A673 (cell line): ENCODE measurements around the gene GPS1. TPM values are rescaled to one million over a fixed set of nuclear protein-coding genes. Genes with fewer than 3 reads are reported as not detected.

Experiments
- BruUV-seq: library from RNA; stranded (reverse); fragments of 400-500 nt; replicated peaks from 2 replicates; lab custom pipeline; 2021; lab: Mats Ljungman, UMichigan
- CTCF ChIA-PET: fragments of 300-600 bp; sonication (Branson Sonifier 250); formaldehyde crosslinking; loops from one replicate; lab custom pipeline; 2022; ENCODE audit warnings: antibody characterized with exemption; lab: Charles Lee
- POLR2A ChIA-PET: fragments of 300-600 bp; sonication (Branson Sonifier 250); formaldehyde crosslinking; loops from one replicate; lab custom pipeline; 2022; ENCODE audit warnings: antibody characterized with exemption; ENCODE audit not compliant: low non-redundant PET; lab: Charles Lee
- DNase-seq: peaks from one replicate; pipeline ENCODE4 v3.0.0-alpha.2; 2015; ENCODE audit warnings: low spot score
- H3K27ac ChIP-seq: fragments of 200-600 bp; sonication (generic); 2 replicates; pipeline ENCODE4 v1.5.1; 2016; ENCODE audit warnings: mixed run types, low read depth, mild to moderate bottlenecking, mixed read lengths, antibody characterized with exemption, low read length; ENCODE audit not compliant: poor library complexity, severe bottlenecking
- H3K27me3 ChIP-seq: fragments of 200-600 bp; sonication (generic); replicated peaks from 2 replicates; pipeline ENCODE4 v1.6.1; 2017; ENCODE audit warnings: mixed run types, low read depth, mild to moderate bottlenecking, mixed read lengths, antibody characterized with exemption, low read length; ENCODE audit not compliant: insufficient read depth, poor library complexity
- H3K36me3 ChIP-seq: fragments of 200-600 bp; sonication (generic); 2 replicates; pipeline ENCODE4 v1.6.1; 2016; ENCODE audit warnings: mixed run types, mild to moderate bottlenecking, mixed read lengths, antibody characterized with exemption, low read length; ENCODE audit not compliant: insufficient read depth, poor library complexity, severe bottlenecking
- H3K4me1 ChIP-seq: fragments of 200-600 bp; sonication (generic); 2 replicates; pipeline ENCODE4 v1.6.1; 2017; ENCODE audit warnings: mixed run types, mild to moderate bottlenecking, mixed read lengths, antibody characterized with exemption, low read length; ENCODE audit not compliant: insufficient read depth, poor library complexity, severe bottlenecking
- H3K4me3 ChIP-seq: fragments of 200-600 bp; sonication (generic); 2 replicates; pipeline ENCODE4 v1.5.1; 2016; ENCODE audit warnings: low read depth, mixed run types, mild to moderate bottlenecking, mixed read lengths, low read length; ENCODE audit not compliant: poor library complexity, severe bottlenecking
- H3K9me3 ChIP-seq: fragments of 200-600 bp; sonication (generic); 2 replicates; pipeline ENCODE4 v1.6.1; 2016; ENCODE audit warnings: mixed run types, low read depth, mild to moderate bottlenecking, mixed read lengths, antibody characterized with exemption, low read length; ENCODE audit not compliant: poor library complexity, severe bottlenecking
- EZH2 ChIP-seq: fragments of 200-600 bp; sonication (generic); IDR thresholded peaks from 2 replicates; pipeline ENCODE4 v1.6.1; 2017; ENCODE audit warnings: borderline replicate concordance, low read depth, mild to moderate bottlenecking, mixed read lengths, antibody characterized with exemption, low read length; ENCODE audit not compliant: poor library complexity, severe bottlenecking
- intact Hi-C: fragments of 100-400 bp; cut with micrococcal nuclease; formaldehyde crosslinking; loops from one replicate; pipeline ENCODE4 v1.10.0; 2022; ENCODE audit not compliant: unreplicated experiment
- total RNA-seq: library from RNA; stranded (reverse); gene quantifications from 2 replicates; pipeline ENCODE4 v1.2.3, GENCODE V29; 2021
- TF ChIP-seq, protein P1 (sequence below): fragments of 300-800, 200-600 bp; sonication (generic); conservative IDR thresholded peaks from 2 replicates; pipeline ENCODE4 v1.5.1; 2017; ENCODE audit warnings: low read depth, mild to moderate bottlenecking, antibody characterized with exemption, low read length, moderate library complexity, mixed read lengths

Gene GPS1
- total RNA-seq, 1 experiment from 2014 or later = 162 TPM

- Histone ChIP-seq H3K4me1 (peaks cover 9% of the 10 kb centered on the region), H3K9me3 (no peaks in the 10 kb centered on the region), H3K36me3 (no peaks in the 10 kb centered on the region), H3K4me3 (no peak overlapping the region), H3K27me3 (no peaks in the 10 kb centered on the region), H3K27ac (no peak overlapping the region)
- no peak for TF ChIP-seq EZH2
- TF ChIP-seq, protein P1, sequence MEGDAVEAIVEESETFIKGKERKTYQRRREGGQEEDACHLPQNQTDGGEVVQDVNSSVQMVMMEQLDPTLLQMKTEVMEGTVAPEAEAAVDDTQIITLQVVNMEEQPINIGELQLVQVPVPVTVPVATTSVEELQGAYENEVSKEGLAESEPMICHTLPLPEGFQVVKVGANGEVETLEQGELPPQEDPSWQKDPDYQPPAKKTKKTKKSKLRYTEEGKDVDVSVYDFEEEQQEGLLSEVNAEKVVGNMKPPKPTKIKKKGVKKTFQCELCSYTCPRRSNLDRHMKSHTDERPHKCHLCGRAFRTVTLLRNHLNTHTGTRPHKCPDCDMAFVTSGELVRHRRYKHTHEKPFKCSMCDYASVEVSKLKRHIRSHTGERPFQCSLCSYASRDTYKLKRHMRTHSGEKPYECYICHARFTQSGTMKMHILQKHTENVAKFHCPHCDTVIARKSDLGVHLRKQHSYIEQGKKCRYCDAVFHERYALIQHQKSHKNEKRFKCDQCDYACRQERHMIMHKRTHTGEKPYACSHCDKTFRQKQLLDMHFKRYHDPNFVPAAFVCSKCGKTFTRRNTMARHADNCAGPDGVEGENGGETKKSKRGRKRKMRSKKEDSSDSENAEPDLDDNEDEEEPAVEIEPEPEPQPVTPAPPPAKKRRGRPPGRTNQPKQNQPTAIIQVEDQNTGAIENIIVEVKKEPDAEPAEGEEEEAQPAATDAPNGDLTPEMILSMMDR = no peak
- DNase-seq = no peak
- POLR2A ChIA-PET = no interaction called here
- CTCF ChIA-PET = no interaction called here
- BruUV-seq = no TSS peak
- intact Hi-C loops = no loop called here
These were observed 44.5 kb upstream of the GPS1 start for GRCh38 chr17:82007228-82007494.

- TF ChIP-seq, protein P1 = no peak
- TF ChIP-seq EZH2 = no peak
- no peak for DNase-seq
- intact Hi-C loops = no loop called here
- BruUV-seq = no TSS peak
- no peaks in the 10 kb centered on the region for H3K9me3 ChIP-seq
- CTCF ChIA-PET = no interaction called here
- peaks cover 9% of the 10 kb centered on the region for H3K4me1 ChIP-seq
- POLR2A ChIA-PET = no interaction called here
- H3K36me3 ChIP-seq = no peaks in the 10 kb centered on the region
- H3K27ac ChIP-seq = no peak overlapping the region
- H3K4me3 ChIP-seq = no peak overlapping the region
- no peaks in the 10 kb centered on the region for H3K27me3 ChIP-seq
These were observed 44.0 kb upstream of the GPS1 start for GRCh38 chr17:82007495-82008257.

- BruUV-seq = no TSS peak
- CTCF ChIA-PET = no interaction called here
- POLR2A ChIA-PET = no interaction called here
These were observed 43.3 kb upstream of the GPS1 start for GRCh38 chr17:82008258-82008940.

More at GRCh38 chr17:82008258-82008940, 43.3 kb upstream of the GPS1 start:
- no peak for DNase-seq
- Histone ChIP-seq H3K27ac (no peak overlapping the region), H3K9me3 (no peaks in the 10 kb centered on the region), H3K36me3 (no peaks in the 10 kb centered on the region), H3K4me3 (no peak overlapping the region), H3K4me1 (peaks cover 8% of the 10 kb centered on the region), H3K27me3 (no peaks in the 10 kb centered on the region)
- TF ChIP-seq EZH2 = no peak
- TF ChIP-seq, protein P1 = no peak
- intact Hi-C loops = no loop called here
